GM19452 (cell line): ENCODE measurements around the gene ADAM15.

Experiments used
- ATAC-seq: cut with Tn5 transposase; IDR thresholded peaks from one replicate; pipeline ENCODE4 v1.9.1; 2021; ENCODE audit not compliant: unreplicated experiment

The ADAM15 gene

DNA sequence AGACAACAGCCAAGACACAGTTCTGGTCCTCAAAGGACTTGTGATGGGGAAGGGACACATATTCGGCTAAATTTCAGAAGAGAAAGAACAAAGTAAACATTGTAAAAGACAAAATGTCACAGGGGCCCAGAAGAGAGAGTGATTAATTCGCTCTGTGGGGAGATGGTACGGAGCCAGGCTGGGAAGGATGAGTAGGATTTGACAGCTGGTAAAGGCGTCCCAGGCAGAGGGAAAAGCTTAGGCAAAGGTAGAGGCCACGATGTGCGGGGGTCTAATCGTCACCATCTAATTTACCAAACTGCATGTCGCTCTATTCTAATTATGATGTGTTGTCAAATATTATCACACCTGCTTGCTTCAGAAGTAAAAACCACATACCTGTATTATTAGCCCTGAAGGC lies 59.3 kb downstream of the ADAM15 start:
- no peak for ATAC-seq

DNA sequence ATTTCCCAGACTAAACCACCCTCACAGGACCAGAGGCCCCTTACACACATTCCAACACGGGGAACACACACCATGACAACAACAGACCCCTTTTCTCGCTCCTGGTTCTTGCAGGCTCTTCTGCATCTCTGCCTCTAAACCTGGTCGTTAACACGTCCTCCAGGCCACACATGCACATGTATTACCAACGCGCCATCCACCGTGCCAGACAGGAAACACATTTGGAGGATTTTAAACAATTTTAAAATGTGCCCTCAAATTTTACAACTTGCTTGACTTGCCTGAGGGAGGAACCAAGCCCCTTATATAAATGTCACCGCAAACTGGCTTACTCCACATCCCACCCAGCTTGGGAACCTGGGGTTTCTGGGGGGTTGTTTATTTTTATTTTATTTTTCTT lies 59.7 kb downstream of the ADAM15 start:
- ATAC-seq = no peak
